ENCODE data around the gene NAPSA. TPM values are rescaled to one million over a fixed set of nuclear protein-coding genes. Genes with fewer than 3 reads are reported as not detected.

The NAPSA gene
- total RNA-seq, 1 donor from 2014 or later: not detected

DNA sequence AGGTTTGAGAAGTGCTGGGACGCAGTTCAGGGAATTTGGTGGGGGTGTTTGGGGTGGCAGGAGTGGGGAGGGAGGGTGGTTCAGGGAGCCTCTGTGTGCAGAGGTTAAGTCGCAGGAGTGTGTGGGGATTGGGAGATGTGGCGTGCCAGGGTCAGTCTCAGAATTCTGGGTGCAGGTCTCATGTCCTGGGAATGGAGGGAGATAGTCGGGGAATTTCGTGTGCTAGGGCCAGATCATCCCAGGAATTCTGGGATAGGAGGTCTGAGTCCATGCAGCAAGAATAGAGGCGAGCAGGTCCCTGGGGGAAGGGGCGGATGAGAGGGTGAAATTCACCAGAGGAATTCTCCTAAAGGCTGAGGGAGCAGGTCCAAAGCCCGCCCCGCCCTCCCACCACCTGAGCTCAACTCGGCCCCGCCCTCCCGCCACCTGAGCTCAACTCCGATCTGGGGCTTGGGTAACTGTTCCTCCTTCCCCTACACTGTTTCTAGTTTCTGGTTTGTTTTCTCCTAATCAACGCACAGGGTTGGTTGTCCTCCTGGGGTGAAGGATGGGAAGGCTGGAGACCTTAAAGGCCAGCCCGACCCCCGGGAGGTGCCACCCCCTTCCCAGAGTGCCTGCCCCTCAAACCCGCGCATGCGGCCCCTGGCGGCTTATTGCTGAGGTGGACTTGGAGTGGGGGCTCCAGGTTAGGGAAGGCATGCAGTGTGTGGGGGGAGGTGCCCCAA is 51.5 kb downstream of the NAPSA start:
- DNase-seq: no peak

- DNase-seq: no peak
Measured at GRCh38 chr19:50312967-50313811, 52.2 kb downstream of the NAPSA start.

DNA sequence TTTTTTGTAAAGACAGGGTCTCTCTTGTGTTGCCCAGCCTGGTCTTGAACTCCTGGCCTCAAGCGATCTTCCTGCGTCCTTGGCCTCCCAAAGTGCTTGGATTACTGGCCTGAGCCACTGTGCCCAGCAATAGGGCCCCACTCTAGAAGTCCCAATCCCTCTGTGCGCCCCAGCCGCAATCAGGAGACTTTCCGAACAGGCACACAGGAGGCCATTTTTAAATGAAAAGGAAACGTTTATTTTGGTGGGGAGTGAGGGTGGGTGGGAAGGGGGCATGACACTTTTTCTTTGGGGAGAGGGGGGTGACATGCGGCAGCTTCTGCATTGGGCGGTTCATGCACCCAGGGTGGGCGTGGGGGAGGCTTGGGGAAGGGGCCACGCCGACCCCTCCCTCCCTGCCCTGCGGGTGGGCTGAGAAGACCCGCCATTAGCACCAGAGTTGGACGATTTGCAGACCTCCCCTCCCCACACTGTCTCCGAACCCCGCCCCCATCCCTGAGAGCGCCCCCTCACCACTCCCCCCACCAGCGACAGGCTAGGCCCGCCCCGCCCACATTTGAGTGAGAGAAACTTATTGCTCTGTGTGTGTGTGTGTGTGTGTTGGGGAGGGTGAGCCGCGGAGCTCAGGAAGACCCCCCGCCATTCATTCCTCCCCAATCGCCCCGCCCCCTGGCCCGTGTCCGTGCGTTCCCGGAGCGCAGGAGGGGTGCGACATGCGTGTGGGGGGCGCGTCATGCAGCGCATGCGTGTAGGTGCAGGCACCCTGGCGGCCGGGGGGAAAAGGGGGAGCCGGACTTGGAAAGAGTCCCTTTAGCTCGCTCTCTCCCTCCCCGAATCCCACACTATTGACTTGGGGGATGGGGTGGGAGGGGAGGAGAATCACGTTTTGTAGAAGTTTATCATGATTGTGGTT is 53.5 kb downstream of the NAPSA start:
- DNase-seq: peak; percentile 20

GRCh38 chr19:50310759-50311465 is 54.5 kb downstream of the NAPSA start:
- DNase-seq: no peak

GRCh38 chr19:50309396-50310125 is 55.9 kb downstream of the NAPSA start:
- no peak for DNase-seq

DNA sequence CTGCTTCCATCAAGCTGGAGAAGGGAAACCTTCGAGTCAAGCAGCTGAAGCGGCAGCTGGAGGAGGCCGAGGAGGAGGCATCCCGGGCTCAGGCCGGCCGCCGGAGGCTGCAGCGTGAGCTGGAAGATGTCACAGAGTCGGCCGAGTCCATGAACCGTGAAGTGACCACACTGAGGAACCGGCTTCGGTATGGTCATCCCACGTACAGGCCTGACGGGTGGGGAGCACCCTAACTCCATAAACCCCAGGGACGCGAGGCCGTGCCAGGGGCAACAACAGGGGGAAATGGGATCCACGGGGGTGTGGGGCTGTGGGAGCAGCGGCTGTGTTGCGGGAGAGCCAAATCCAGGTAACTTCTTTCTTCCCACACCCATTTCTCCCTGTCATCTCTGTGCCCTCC is 56.4 kb downstream of the NAPSA start:
- DNase-seq: no peak

Other genes with a start within 250 kb of the NAPSA start
- not detected in 2 replicates for gene IZUMO2, start 202.4 kb downstream of the NAPSA start, total RNA-seq
- gene MYH14, start 162.0 kb downstream of the NAPSA start, total RNA-seq: 0.17 and 0.28 TPM in 2 replicates
- gene KCNC3, start 36.3 kb downstream of the NAPSA start, total RNA-seq: 0.51 TPM in 2 replicates
- gene NR1H2, start 10.8 kb upstream of the NAPSA start, total RNA-seq: 83.6 and 92.5 TPM in 2 replicates
- gene POLD1, start 18.7 kb upstream of the NAPSA start, total RNA-seq: 40.8 and 77.4 TPM in 2 replicates
- gene SPIB, start 53.3 kb upstream of the NAPSA start, total RNA-seq: not detected in 2 replicates
- 0.05 TPM in 1 of 2 replicates, not detected in the other for gene MYBPC2, start 67.3 kb upstream of the NAPSA start, total RNA-seq
- 63.0 and 77.3 TPM in 2 replicates for gene EMC10, start 110.9 kb upstream of the NAPSA start, total RNA-seq
- 0.05 and 0.17 TPM in 2 replicates for gene GARIN5A, start 111.2 kb upstream of the NAPSA start, total RNA-seq
- 18.0 and 18.2 TPM in 2 replicates for gene JOSD2, start 145.6 kb upstream of the NAPSA start, total RNA-seq
- not detected in 2 replicates for gene ASPDH, start 148.3 kb upstream of the NAPSA start, total RNA-seq
- under 0.01 and 0.05 TPM in 2 replicates for gene LRRC4B, start 202.8 kb upstream of the NAPSA start, total RNA-seq

Data from dermis blood vessel endothelial cell (primary cell).